A549 (cell line): ENCODE data around the gene PCBP3. TPM values are rescaled to one million over a fixed set of nuclear protein-coding genes. Genes with fewer than 3 reads are reported as not detected.

Experiments
- ATAC-seq, 2 experiments: fragments of 200-7000 bp in 1 of 2; fragments of >200 bp in 1 of 2; cut with Nextera tagmentation in 1 of 2; cut with Tn5 transposase in 1 of 2; 3 replicates each; pipeline versions ENCODE4 v1.8.0 to v1.9.1; 2018 to 2020; ENCODE audit warnings: mild to moderate bottlenecking in 1 of 2, moderate library complexity in 1 of 2
- CTCF ChIA-PET: fragments of 300-600 bp; sonication (Branson Sonifier 250); formaldehyde crosslinking; extraction: SDS; loops from one replicate; lab custom pipeline; 2021; ENCODE audit warnings: antibody characterized with exemption, inconsistent platforms; lab: Yijun Ruan, JAX
- POLR2A ChIA-PET: fragments of 350-600 bp; formaldehyde crosslinking; extraction: SDS; loops from one replicate; lab custom pipeline; 2021; ENCODE audit warnings: antibody characterized with exemption, inconsistent platforms; lab: Yijun Ruan, JAX
- DNase-seq, 2 experiments: peaks; one replicate each; pipeline versions ENCODE4 v3.0.0 to v3.0.0-alpha.2; 2011 to 2016; ENCODE audit warnings: low read depth in 1 of 2, low spot score in 1 of 2
- FAIRE-seq: peaks from 2 replicates; lab custom pipeline; 2011; peaks lifted over from hg19 to GRCh38; lab: Jason Lieb, UNC
- H3K27ac ChIP-seq, 2 experiments: fragments of >200 bp; sonication (Bioruptor Twin); formaldehyde crosslinking; 3 replicates each; pipeline ENCODE4 v1.5.1; 2016 to 2017
- H3K4me1 ChIP-seq: fragments of >200 bp; sonication (Bioruptor Twin); formaldehyde crosslinking; 3 replicates; pipeline ENCODE4 v1.6.1; 2016
- H3K4me2 ChIP-seq: fragments of >200 bp; sonication (Bioruptor Twin); formaldehyde crosslinking; 3 replicates; pipeline ENCODE4 v1.6.1; 2016
- H3K4me3 ChIP-seq: fragments of >200 bp; sonication (Bioruptor Twin); formaldehyde crosslinking; 3 replicates; pipeline ENCODE4 v1.5.1; 2016
- H3K9me3 ChIP-seq: fragments of >200 bp; sonication (Bioruptor Twin); formaldehyde crosslinking; 3 replicates; pipeline ENCODE4 v1.6.1; 2016
- BCL3 ChIP-seq: fragments of >200 bp; sonication (Bioruptor Twin); formaldehyde crosslinking; IDR thresholded peaks from 3 replicates; pipeline ENCODE4 v1.6.1; 2016
- CBX2 ChIP-seq: fragments of 200-600 bp; sonication (generic); IDR thresholded peaks from 2 replicates; pipeline ENCODE4 v1.6.1; 2016; ENCODE audit warnings: low read depth, mild to moderate bottlenecking, borderline replicate concordance
- CHD2 ChIP-seq: fragments of 150-350 bp; IDR thresholded peaks from 2 replicates; pipeline ENCODE4 v1.6.1; 2014; ENCODE audit warnings: low read length; ENCODE audit not compliant: partially characterized antibody
- EP300 ChIP-seq, 2 experiments: fragments of >200 bp; sonication (Bioruptor Twin); formaldehyde crosslinking; IDR thresholded peaks; 2 replicates in 1 of 2; 3 replicates in 1 of 2; pipeline ENCODE4 v1.6.1; 2016 to 2017
- HDAC2 ChIP-seq: fragments of 200-600 bp; sonication (generic); IDR thresholded peaks from 2 replicates; pipeline ENCODE4 v1.6.1; 2016
- HMGXB4 ChIP-seq: fragments of 250-450 bp; sonication (Bioruptor Pico); IDR thresholded peaks from 2 replicates; pipeline ENCODE4 v1.5.0; 2021; ENCODE audit warnings: mild to moderate bottlenecking, moderate library complexity, borderline replicate concordance
- HOXA7 ChIP-seq: fragments of 250-450 bp; sonication (Bioruptor Pico); IDR thresholded peaks from 2 replicates; pipeline ENCODE4 v1.5.0; 2020; ENCODE audit warnings: mild to moderate bottlenecking, moderate library complexity
- HOXB13 ChIP-seq: fragments of 250-450 bp; sonication (Bioruptor Pico); IDR thresholded peaks from 2 replicates; pipeline ENCODE4 v1.5.0; 2020; ENCODE audit warnings: low read depth, mild to moderate bottlenecking, moderate library complexity
- HOXB5 ChIP-seq: fragments of 250-450 bp; sonication (Bioruptor Pico); IDR thresholded peaks from 2 replicates; pipeline ENCODE4 v1.5.0; 2020; ENCODE audit warnings: mild to moderate bottlenecking, moderate library complexity
- KDM1A ChIP-seq: fragments of 200-600 bp; sonication (generic); IDR thresholded peaks from 2 replicates; pipeline ENCODE4 v1.6.1; 2016; ENCODE audit warnings: low read depth, mild to moderate bottlenecking
- MYC ChIP-seq: IDR thresholded peaks from 2 replicates; pipeline ENCODE4 v1.6.1; 2012; ENCODE audit warnings: mild to moderate bottlenecking, inconsistent platforms, low read length, improper control_type of control experiment, borderline replicate concordance
- NR3C1 ChIP-seq: fragments of >200 bp; sonication (Bioruptor Twin); formaldehyde crosslinking; IDR thresholded peaks from 3 replicates; pipeline ENCODE4 v1.6.1; 2017
- PBX3 ChIP-seq: IDR thresholded peaks from 2 replicates; pipeline ENCODE4 v1.6.1; 2012
- PHF8 ChIP-seq: fragments of 200-600 bp; sonication (generic); IDR thresholded peaks from 2 replicates; pipeline ENCODE4 v1.6.1; 2016; ENCODE audit warnings: low read depth, mild to moderate bottlenecking, antibody characterized with exemption, moderate library complexity, borderline replicate concordance
- RARB ChIP-seq: fragments of 250-450 bp; sonication (Bioruptor Pico); IDR thresholded peaks from 2 replicates; pipeline ENCODE4 v1.8.0; 2021; ENCODE audit warnings: mild to moderate bottlenecking, moderate library complexity
- SMC3 ChIP-seq: fragments of >200 bp; sonication (Bioruptor Twin); formaldehyde crosslinking; IDR thresholded peaks from 3 replicates; pipeline ENCODE4 v1.6.1; 2018; ENCODE audit warnings: inconsistent platforms
- ZC3H11A ChIP-seq: fragments of 450-650 bp; IDR thresholded peaks from 2 replicates; pipeline ENCODE4 v1.6.1; 2014; ENCODE audit warnings: antibody characterized with exemption, mild to moderate bottlenecking
- ZFP36 ChIP-seq: fragments of 450-650 bp; IDR thresholded peaks from 2 replicates; pipeline ENCODE4 v1.6.1; 2014; ENCODE audit warnings: borderline replicate concordance; ENCODE audit not compliant: partially characterized antibody
- WGBS: methylation state at CpG from one replicate; pipeline ENCODE4 v1.1.6; 2017; ENCODE audit errors: missing lambda C conversion rate; 5-methylcytosine and 5-hydroxymethylcytosine counted together
- polyA plus RNA-seq, 4 experiments: library from polyadenylated mRNA; depleted of rRNA in 3 of 4; stranded (reverse); fragments of >200 nt; fragmentation: RNase III in 1 of 4; extraction: RNeasy Plus Mini Kit Qiagen cat#74134 plus additional on column Dnase treatment in 1 of 4; gene quantifications; 2 replicates in 3 of 4; 3 replicates in 1 of 4; pipeline ENCODE4 v1.2.3, GENCODE V29; 2011 to 2017

PCBP3 gene
- polyA plus RNA-seq, 2 of the 4 experiments (the other 2 are of a cell fraction), result 0.30 to 0.34 TPM

GRCh38 chr21:45857761-45858160 is 214.2 kb downstream of the PCBP3 start:
- no peak for DNase-seq
- no peak for ATAC-seq
- ChIA-PET CTCF (no interaction called here), POLR2A (no interaction called here)
- Histone ChIP-seq H3K27ac (no peak overlapping the region), H3K4me1 (no peaks in the 10 kb centered on the region), H3K4me2 (no peak overlapping the region), H3K4me3 (no peak overlapping the region), H3K9me3 (no peaks in the 10 kb centered on the region)
- TF ChIP-seq HOXB13, result no peak
- WGBS, result 72% methylated on average over 6 of the region's 6 CpGs
- FAIRE-seq, result no peak

- WGBS, result 72% methylated on average over 9 of the region's 12 CpGs
- no peak for TF ChIP-seq MYC
- no peak for TF ChIP-seq ZFP36
- no peak for TF ChIP-seq EP300 (IDR thresholded peaks at IDR 0.05)
- no peak for TF ChIP-seq CBX2
- no peak for TF ChIP-seq SMC3
- ATAC-seq, result no peak
- DNase-seq, result no peak
- no peak for FAIRE-seq
- POLR2A ChIA-PET, result no interaction called here
- Histone ChIP-seq H3K9me3 (no peaks in the 10 kb centered on the region), H3K27ac (no peak overlapping the region), H3K4me2 (no peak overlapping the region), H3K4me1 (no peaks in the 10 kb centered on the region), H3K4me3 (no peak overlapping the region)
- CTCF ChIA-PET, result no interaction called here
Observed at GRCh38 chr21:45858180-45858579, 214.7 kb downstream of the PCBP3 start.

- no peak for DNase-seq
- no peak overlapping the region for H3K4me3 ChIP-seq
- TF ChIP-seq HOXA7 (CRISPR knock-in tag) (no peak), NR3C1 (no peak), ZC3H11A (no peak), RARB (CRISPR knock-in tag) (no peak)
- TF ChIP-seq, all 56 proteins: peak for 0
- Histone ChIP-seq H3K4me2 (no peak overlapping the region), H3K27ac (no peak overlapping the region), H3K9me3 (no peaks in the 10 kb centered on the region), H3K4me1 (no peaks in the 10 kb centered on the region)
- ChIA-PET CTCF (no interaction called here), POLR2A (no interaction called here)
- FAIRE-seq, result no peak
- WGBS, result 85% methylated on average over 10 of the region's 21 CpGs
- ATAC-seq, result no peak
Observed at GRCh38 chr21:45859041-45859761, 215.7 kb downstream of the PCBP3 start.

- Histone ChIP-seq H3K4me1 (no peaks in the 10 kb centered on the region), H3K9me3 (no peaks in the 10 kb centered on the region), H3K27ac (no peak overlapping the region), H3K4me2 (no peak overlapping the region), H3K4me3 (no peak overlapping the region)
- ChIA-PET CTCF (no interaction called here), POLR2A (no interaction called here)
- TF ChIP-seq CHD2 (no peak), HMGXB4 (CRISPR knock-in tag) (no peak), HDAC2 (no peak), PHF8 (no peak), MYC (no peak), BCL3 (no peak), PBX3 (no peak), ZFP36 (no peak), HOXB5 (no peak), KDM1A (no peak)
- ATAC-seq (no peak), FAIRE-seq (no peak), DNase-seq (no peak)
- WGBS, result 66% methylated on average over 11 of the region's 12 CpGs
Observed at GRCh38 chr21:45859762-45860357, 216.3 kb downstream of the PCBP3 start.
